Calu3 (cell line): ENCODE measurements around the gene OSBPL3. TPM values are rescaled to one million over a fixed set of nuclear protein-coding genes. Genes with fewer than 3 reads are reported as not detected.

Experiments used
- BruUV-seq: library from RNA; stranded (reverse); fragments of 400-500 nt; replicated peaks from 2 replicates; lab custom pipeline; 2021; lab: Mats Ljungman, UMichigan
- CTCF ChIA-PET: fragments of 300-600 bp; sonication (Branson Sonifier 250); formaldehyde crosslinking; loops from one replicate; lab custom pipeline; 2022; ENCODE audit warnings: antibody characterized with exemption; lab: Charles Lee
- DNase-seq: peaks from one replicate; pipeline ENCODE4 v3.0.0; 2022
- H3K27ac Mint-ChIP-seq: one replicate; pipeline ENCODE4 v1.8.0; 2022; ENCODE audit warnings: mixed read lengths; ENCODE audit not compliant: unreplicated experiment
- H3K27me3 Mint-ChIP-seq: one replicate; pipeline ENCODE4 v1.8.0; 2022; ENCODE audit warnings: mixed read lengths; ENCODE audit not compliant: unreplicated experiment
- H3K36me3 Mint-ChIP-seq: one replicate; pipeline ENCODE4 v1.8.0; 2022; ENCODE audit warnings: mild to moderate bottlenecking, moderate library complexity, mixed read lengths; ENCODE audit not compliant: insufficient read depth, unreplicated experiment
- H3K4me1 Mint-ChIP-seq: one replicate; pipeline ENCODE4 v1.8.0; 2022; ENCODE audit warnings: mild to moderate bottlenecking, low read depth, mixed read lengths; ENCODE audit not compliant: unreplicated experiment
- H3K4me3 Mint-ChIP-seq: one replicate; pipeline ENCODE4 v1.8.0; 2022; ENCODE audit warnings: mild to moderate bottlenecking, low read depth, moderate library complexity, mixed read lengths; ENCODE audit not compliant: unreplicated experiment
- H3K9me3 Mint-ChIP-seq: one replicate; pipeline ENCODE4 v1.8.0; 2022; ENCODE audit warnings: low read depth, mixed read lengths; ENCODE audit not compliant: unreplicated experiment
- intact Hi-C: fragments of 100-400 bp; cut with micrococcal nuclease; formaldehyde crosslinking; loops from one replicate; pipeline ENCODE4 v1.10.0; 2022; ENCODE audit not compliant: unreplicated experiment
- total RNA-seq: library from RNA; stranded (reverse); gene quantifications from 2 replicates; pipeline ENCODE4 v1.2.3, GENCODE V29; 2022
- TF ChIP-seq, protein P1 (sequence below): fragments of 200-600 bp; IDR thresholded peaks from one replicate; pipeline ENCODE4 v1.8.0; 2022; ENCODE audit warnings: antibody characterized with exemption; ENCODE audit not compliant: unreplicated experiment

Gene OSBPL3
- total RNA-seq, 1 experiment from 2014 or later: 136 TPM

DNA sequence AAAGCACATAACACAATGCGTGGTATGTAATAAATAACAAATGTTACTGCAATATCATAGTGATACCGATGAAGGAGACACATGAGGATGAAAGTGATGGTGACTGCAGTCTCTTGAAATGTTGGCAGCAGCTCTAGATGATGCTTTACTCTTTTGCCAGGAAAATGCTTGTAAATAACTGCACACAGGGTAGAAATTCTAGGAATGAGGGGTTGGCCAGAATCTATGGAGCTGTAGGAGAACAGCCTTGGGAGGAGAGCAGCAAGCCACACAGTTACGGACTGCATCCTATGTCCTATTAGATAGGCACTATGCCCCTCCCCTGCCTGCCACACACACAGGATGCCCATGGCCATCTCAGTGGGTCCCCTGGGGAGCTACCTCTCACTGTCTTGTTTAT is 125.1 kb downstream of the OSBPL3 start:
- no TSS peak for BruUV-seq
- CTCF ChIA-PET: interaction anchor here (1.1 to 2.0 kb wide), 2 partner anchors 11 to 116 kb away, joined by 3 to 4 read pairs; no protein-coding TSS in a partner anchor
- H3K9me3 Mint-ChIP-seq: no peaks in the 10 kb centered on the region
- intact Hi-C loops: no loop called here
- no peak overlapping the region for H3K27ac Mint-ChIP-seq
- no peaks in the 10 kb centered on the region for H3K27me3 Mint-ChIP-seq
- H3K4me1 Mint-ChIP-seq: peaks cover 33% of the 10 kb centered on the region
- DNase-seq: no peak
- peaks cover 28% of the 10 kb centered on the region for H3K36me3 Mint-ChIP-seq
- TF ChIP-seq, protein P1, sequence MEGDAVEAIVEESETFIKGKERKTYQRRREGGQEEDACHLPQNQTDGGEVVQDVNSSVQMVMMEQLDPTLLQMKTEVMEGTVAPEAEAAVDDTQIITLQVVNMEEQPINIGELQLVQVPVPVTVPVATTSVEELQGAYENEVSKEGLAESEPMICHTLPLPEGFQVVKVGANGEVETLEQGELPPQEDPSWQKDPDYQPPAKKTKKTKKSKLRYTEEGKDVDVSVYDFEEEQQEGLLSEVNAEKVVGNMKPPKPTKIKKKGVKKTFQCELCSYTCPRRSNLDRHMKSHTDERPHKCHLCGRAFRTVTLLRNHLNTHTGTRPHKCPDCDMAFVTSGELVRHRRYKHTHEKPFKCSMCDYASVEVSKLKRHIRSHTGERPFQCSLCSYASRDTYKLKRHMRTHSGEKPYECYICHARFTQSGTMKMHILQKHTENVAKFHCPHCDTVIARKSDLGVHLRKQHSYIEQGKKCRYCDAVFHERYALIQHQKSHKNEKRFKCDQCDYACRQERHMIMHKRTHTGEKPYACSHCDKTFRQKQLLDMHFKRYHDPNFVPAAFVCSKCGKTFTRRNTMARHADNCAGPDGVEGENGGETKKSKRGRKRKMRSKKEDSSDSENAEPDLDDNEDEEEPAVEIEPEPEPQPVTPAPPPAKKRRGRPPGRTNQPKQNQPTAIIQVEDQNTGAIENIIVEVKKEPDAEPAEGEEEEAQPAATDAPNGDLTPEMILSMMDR: no peak
- H3K4me3 Mint-ChIP-seq: no peak overlapping the region

DNA sequence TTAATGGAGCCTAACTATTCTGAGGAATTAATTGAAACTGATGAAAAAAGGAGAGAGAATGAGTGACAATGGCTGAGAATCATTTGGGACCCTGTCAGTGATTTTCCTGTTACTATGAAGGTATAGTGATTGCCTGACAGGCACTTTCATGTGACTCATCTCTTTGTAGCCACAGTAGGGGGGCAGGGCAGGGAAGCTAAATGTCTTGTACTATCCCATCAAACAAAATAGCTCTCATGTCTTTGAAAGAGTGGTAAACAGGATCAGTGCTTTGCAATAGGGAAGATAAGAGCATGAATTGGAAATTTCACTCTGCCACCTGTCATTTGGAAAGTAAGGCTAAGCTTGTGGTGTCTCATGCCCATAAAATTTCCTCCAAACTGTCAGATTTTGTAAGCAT is 128.2 kb downstream of the OSBPL3 start:
- no peak overlapping the region for H3K4me3 Mint-ChIP-seq
- H3K9me3 Mint-ChIP-seq: no peaks in the 10 kb centered on the region
- BruUV-seq: no TSS peak
- TF ChIP-seq, protein P1: no peak
- CTCF ChIA-PET: interaction anchor here (0.8 to 1.0 kb wide), 2 partner anchors 31 to 40 kb away, joined by 3 to 4 read pairs; no protein-coding TSS in a partner anchor
- peaks cover 19% of the 10 kb centered on the region for H3K4me1 Mint-ChIP-seq
- H3K27me3 Mint-ChIP-seq: no peaks in the 10 kb centered on the region
- DNase-seq: no peak
- H3K36me3 Mint-ChIP-seq: peaks cover 47% of the 10 kb centered on the region
- intact Hi-C loops: no loop called here
- no peak overlapping the region for H3K27ac Mint-ChIP-seq

DNA sequence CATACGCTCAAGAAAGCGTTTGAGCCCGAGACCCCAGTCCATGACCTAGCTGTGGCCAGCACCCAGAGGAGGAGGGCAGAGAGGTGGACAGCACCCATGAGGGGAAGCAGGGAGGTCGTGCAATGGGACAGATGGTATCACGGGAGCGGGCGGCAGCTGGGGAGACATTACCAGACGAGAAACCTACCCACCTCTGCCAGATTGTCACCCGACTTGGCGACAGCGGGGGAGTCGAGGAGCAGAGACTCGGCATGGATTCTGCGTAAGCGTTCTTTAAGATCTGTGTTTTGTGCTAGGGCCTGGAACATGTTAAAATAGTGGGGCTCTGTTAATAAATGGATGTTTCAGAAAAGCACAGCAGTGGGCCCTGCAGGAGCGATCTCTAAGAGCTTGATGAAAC is 131.1 kb downstream of the OSBPL3 start:
- DNase-seq: no peak
- TF ChIP-seq, protein P1: no peak
- intact Hi-C loops: no loop called here
- CTCF ChIA-PET: no interaction called here
- H3K36me3 Mint-ChIP-seq: peaks cover 50% of the 10 kb centered on the region
- BruUV-seq: no TSS peak
- H3K27ac Mint-ChIP-seq: no peak overlapping the region
- peaks cover 17% of the 10 kb centered on the region for H3K4me1 Mint-ChIP-seq
- no peak overlapping the region for H3K4me3 Mint-ChIP-seq
- H3K27me3 Mint-ChIP-seq: no peaks in the 10 kb centered on the region
- no peaks in the 10 kb centered on the region for H3K9me3 Mint-ChIP-seq

DNA sequence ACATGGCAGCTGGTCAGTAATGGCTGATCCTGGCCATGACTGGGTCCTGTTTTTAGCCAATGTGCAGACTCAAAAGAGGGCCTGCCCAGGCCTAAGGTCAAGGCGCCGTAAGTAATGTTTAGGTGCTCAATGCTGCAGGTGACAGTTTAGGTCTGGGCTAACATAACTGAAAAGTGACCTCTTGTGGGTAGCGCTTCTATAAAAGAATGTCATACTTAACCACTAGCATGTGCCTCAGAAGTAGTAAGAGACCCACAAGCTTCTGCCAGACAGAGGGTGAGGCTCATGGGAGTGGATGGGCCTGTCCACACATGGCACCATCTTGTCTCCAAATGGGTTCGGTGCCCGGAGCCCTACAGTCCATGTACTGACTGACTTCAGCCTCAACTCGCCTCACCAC is 132.2 kb downstream of the OSBPL3 start:
- H3K4me1 Mint-ChIP-seq: peaks cover 28% of the 10 kb centered on the region
- peaks cover 54% of the 10 kb centered on the region for H3K36me3 Mint-ChIP-seq
- no peaks in the 10 kb centered on the region for H3K27me3 Mint-ChIP-seq
- intact Hi-C loops: no loop called here
- H3K4me3 Mint-ChIP-seq: no peak overlapping the region
- no peak overlapping the region for H3K27ac Mint-ChIP-seq
- no TSS peak for BruUV-seq
- H3K9me3 Mint-ChIP-seq: no peaks in the 10 kb centered on the region
- TF ChIP-seq, protein P1: no peak
- no peak for DNase-seq
- CTCF ChIA-PET: no interaction called here
